ENCODE measurements around the gene FBXW7. TPM values are rescaled to one million over a fixed set of nuclear protein-coding genes. Genes with fewer than 3 reads are reported as not detected.

Gene FBXW7
- total RNA-seq, 2 experiments from 2014 or later: 128 to 140 TPM

DNA sequence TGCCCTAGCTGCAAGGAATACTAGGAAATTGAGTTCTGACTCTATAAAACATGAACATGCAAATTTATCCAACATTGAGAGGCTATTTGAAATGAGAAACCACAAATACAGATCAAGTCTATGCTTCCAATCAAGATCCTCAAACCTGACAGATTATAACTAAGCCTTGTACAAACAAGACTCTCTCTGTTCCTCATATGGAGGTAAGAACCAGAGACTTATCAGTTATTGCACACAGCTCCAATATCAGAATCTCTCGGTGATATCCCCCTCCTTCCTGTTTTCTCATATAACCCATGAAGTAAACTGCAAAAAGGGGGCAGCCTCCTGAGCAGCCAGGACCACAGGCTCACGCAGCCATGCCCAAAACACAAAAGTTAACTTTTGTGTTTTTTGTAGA, 36.5 kb downstream of the FBXW7 start:
- Mint-ChIP-seq H3K9me3 (no peaks in the 10 kb centered on the region), H3K4me3 (no peak overlapping the region), H3K27ac (no peak overlapping the region), H3K4me1 (ENCODE audit: low read depth) (peaks cover 46% of the 10 kb centered on the region), H3K36me3 (ENCODE audit: low read depth) (no peaks in the 10 kb centered on the region), H3K27me3 (no peaks in the 10 kb centered on the region)
- H3K4me3 ChIP-seq (ENCODE audit: low read length): no peak overlapping the region
- DNase-seq: no peak
- no peak for TF ChIP-seq CTCF (IDR thresholded peaks at IDR 0.05)
- no peaks in the 10 kb centered on the region for H3K27me3 ChIP-seq (ENCODE audit: control insufficient read depth in 1 of 2, insufficient read depth in 2 of 2, low read length in 2 of 2)
- H3K4me1 ChIP-seq (ENCODE audit: insufficient read depth, low read length): peaks cover 3% of the 10 kb centered on the region
- CTCF ChIA-PET: no interaction called here
- POLR2A ChIA-PET: no interaction called here
- intact Hi-C loops (cut with DNase I, micrococcal nuclease): no loop called here
- no peaks in the 10 kb centered on the region for H3K36me3 ChIP-seq (ENCODE audit: insufficient read depth, low read length)
- no peak overlapping the region for H3K27ac ChIP-seq (ENCODE audit: low read depth in 1 of 2, low read length in 2 of 2)
- H3K9me3 ChIP-seq (ENCODE audit: control insufficient read depth in 1 of 2, insufficient read depth in 1 of 2, low read length in 2 of 2): no peaks in the 10 kb centered on the region
- no peak for ATAC-seq (ENCODE audit: poor library complexity)

DNA sequence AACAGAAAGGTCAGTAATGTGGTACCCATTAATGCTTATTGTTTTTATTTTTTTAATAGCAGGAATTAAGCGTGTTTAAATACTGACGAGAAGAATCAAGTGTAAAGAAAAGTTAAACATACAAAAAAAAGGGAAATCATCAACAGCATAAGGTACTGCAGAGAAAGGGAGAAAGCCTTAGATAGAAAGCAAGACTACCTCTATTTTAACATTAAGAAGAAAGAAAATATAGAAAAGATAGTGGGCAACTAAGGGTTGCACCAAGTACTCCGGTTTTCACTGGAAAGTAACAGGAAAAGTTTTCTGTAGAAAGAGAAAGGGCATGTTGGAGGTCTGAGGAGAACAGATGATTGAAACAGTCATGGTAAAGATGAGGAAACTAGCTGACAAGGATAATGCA, 41.9 kb downstream of the FBXW7 start:
- no peak overlapping the region for H3K27ac Mint-ChIP-seq
- no peaks in the 10 kb centered on the region for H3K27me3 Mint-ChIP-seq
- peaks cover 4% of the 10 kb centered on the region for H3K36me3 Mint-ChIP-seq (ENCODE audit: low read depth)
- no peak for TF ChIP-seq CTCF (IDR thresholded peaks at IDR 0.05)
- peaks cover 58% of the 10 kb centered on the region for H3K4me1 Mint-ChIP-seq (ENCODE audit: low read depth)
- H3K4me3 ChIP-seq (ENCODE audit: low read length): no peak overlapping the region
- intact Hi-C loops (cut with DNase I, micrococcal nuclease): no loop called here
- no peak overlapping the region for H3K4me3 Mint-ChIP-seq
- POLR2A ChIA-PET: no interaction called here
- no peaks in the 10 kb centered on the region for H3K36me3 ChIP-seq (ENCODE audit: insufficient read depth, low read length)
- no peaks in the 10 kb centered on the region for H3K9me3 Mint-ChIP-seq
- ATAC-seq (ENCODE audit: poor library complexity): no peak
- H3K27me3 ChIP-seq (ENCODE audit: control insufficient read depth in 1 of 2, insufficient read depth in 2 of 2, low read length in 2 of 2): no peaks in the 10 kb centered on the region
- H3K9me3 ChIP-seq (ENCODE audit: control insufficient read depth in 1 of 2, insufficient read depth in 1 of 2, low read length in 2 of 2): no peaks in the 10 kb centered on the region
- H3K4me1 ChIP-seq (ENCODE audit: insufficient read depth, low read length): peaks cover 3% of the 10 kb centered on the region
- no peak overlapping the region for H3K27ac ChIP-seq (ENCODE audit: low read depth in 1 of 2, low read length in 2 of 2)
- DNase-seq: no peak
- CTCF ChIA-PET: no interaction called here

- no peak for TF ChIP-seq CTCF (IDR thresholded peaks at IDR 0.05)
- no peak for DNase-seq
- ATAC-seq (ENCODE audit: poor library complexity): no peak
- no peak overlapping the region for H3K4me3 ChIP-seq (ENCODE audit: low read length)
- no peaks in the 10 kb centered on the region for H3K36me3 ChIP-seq (ENCODE audit: insufficient read depth, low read length)
- Mint-ChIP-seq H3K4me1 (ENCODE audit: low read depth) (peaks cover 63% of the 10 kb centered on the region), H3K9me3 (no peaks in the 10 kb centered on the region), H3K27me3 (no peaks in the 10 kb centered on the region), H3K27ac (no peak overlapping the region), H3K36me3 (ENCODE audit: low read depth) (peaks cover 9% of the 10 kb centered on the region), H3K4me3 (no peak overlapping the region)
- ChIA-PET POLR2A (no interaction called here), CTCF (interaction anchor here (0.6 kb wide), 1 partner anchor 1085 kb away, joined by 3 read pairs; no protein-coding TSS in a partner anchor)
- H3K9me3 ChIP-seq (ENCODE audit: control insufficient read depth in 1 of 2, insufficient read depth in 1 of 2, low read length in 2 of 2): no peaks in the 10 kb centered on the region
- intact Hi-C loops (cut with DNase I, micrococcal nuclease): no loop called here
- H3K27ac ChIP-seq (ENCODE audit: low read depth in 1 of 2, low read length in 2 of 2): no peak overlapping the region
- H3K4me1 ChIP-seq (ENCODE audit: insufficient read depth, low read length): no peaks in the 10 kb centered on the region
- H3K27me3 ChIP-seq (ENCODE audit: control insufficient read depth in 1 of 2, insufficient read depth in 2 of 2, low read length in 2 of 2): no peaks in the 10 kb centered on the region
Observed at GRCh38 chr4:152488246-152488645, 47.6 kb downstream of the FBXW7 start.

Measured in CD4-positive, alpha-beta T cell (primary cell).